Measurements from ENCODE around the gene MARK1.

MARK1 gene

DNA sequence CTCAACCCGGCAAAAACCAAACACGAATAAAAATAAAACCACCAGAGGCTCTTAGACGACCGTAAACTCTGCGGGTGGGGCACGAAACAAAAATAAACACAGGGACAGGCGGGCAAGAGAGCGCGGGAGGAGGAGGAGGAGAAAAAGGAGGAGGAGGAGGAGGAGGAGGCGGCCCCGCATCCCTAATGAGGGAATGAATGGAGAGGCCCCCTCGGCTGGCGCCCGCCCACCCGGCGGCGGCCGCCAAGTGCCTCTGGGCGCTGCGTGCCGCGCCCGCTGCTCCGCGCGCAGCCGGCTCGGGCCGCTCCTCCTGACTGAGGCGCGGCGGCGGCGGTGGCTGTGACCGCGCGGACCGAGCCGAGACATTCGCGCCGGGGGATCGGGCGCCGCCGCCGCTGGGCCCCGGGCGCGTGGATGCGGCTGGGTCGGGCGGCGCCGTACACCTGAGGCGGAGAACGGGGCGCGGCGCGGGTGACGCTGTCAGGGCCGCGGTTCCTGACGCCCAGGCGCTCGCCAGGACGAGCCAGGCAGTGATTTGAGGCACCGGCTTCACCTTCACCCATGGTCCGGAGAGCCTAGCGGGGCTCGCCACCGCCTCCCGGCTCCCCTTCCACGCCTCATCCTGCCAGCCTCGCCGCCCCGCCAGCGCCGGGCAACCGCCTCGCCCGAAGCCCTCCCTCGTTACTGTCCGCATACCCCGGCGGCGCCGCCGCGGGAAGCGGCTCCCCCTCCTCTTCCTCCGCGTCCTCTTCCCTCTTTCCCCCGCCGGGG is at the start of gene MARK1:
Gene MARK1 (plus strand): TSS at position 229 of the 771 bp plus-strand sequence. CDS start 687 bp downstream, outside the sequence.
- DNase-seq = peak; percentile 81

DNA sequence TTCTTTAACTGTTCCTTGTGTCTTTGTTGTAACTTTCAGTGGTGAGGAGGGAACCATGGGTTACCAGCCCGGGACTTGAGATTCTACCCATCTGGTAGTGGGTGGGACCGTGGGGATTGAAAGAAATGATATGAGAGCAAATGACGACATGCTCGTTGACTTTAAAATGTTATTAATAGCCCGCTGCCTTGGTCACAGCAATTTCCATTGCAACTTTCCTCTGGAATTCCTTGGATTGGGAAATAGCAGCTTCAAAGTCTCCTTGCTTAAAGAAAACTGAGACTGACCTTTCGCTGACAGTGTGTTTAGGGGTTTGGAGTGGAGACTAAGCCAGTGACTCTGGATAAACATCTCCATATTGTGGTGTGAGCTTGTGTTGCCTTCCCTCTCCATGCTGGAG is 44.2 kb upstream of the MARK1 start:
- DNase-seq = no peak

DNA sequence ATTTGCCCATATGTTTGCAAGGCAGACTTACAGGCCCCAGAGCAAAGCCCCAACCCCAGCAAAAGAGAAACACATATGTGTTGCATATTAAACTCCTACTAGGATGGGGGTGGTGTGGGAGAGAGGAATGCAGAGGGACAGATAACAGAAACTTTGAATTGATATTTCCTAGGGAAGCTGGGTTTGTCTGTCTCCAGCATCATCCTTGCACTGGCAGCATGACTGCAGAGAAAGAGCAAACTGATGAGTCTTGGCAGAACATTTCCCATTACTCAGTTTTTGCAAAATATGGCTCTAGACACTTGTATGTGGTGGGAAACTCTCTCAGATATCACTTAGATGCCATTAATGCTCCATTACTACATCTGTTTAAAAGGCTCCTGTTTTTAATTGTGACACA is 43.8 kb upstream of the MARK1 start:
- DNase-seq = no peak

DNA sequence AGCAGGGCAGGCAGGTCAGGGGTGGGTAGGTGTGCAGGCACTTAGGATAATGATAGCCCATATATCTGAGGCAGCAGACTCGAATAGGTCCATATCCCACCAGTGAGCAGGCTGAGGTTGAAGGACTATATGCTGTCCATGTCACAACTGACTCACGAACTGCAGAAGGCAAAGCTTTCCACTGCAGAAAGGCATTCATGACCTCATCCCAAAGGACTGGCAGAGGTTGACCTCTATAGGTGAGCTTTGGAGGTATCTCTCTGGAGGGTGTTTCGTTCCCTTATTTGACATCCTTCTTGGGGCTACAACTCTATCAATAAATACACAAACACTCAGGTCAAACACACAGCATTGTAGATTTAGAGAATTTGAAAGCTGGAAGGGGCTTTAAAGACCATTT is 42.8 kb upstream of the MARK1 start:
- no peak for DNase-seq

DNA sequence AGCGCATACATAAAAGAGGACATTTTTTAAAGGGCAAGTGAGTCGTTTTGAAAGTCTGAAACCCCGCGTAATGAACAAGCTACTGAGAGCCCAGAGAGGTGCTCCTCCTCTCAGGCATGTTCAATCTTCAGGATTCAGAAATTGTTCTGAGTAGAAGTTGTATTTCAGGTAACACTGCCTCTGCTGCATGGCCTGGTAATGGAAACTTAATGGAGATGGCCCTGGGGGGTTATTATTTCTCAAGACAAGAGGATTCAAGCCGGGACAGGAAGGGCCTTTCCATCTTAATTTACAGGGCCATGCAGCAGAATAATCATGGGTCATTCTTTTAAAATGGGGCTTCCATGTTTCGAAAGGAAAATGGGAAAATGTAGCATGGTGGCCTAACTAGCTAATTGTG is 42.1 kb upstream of the MARK1 start:
- DNase-seq = no peak

DNA sequence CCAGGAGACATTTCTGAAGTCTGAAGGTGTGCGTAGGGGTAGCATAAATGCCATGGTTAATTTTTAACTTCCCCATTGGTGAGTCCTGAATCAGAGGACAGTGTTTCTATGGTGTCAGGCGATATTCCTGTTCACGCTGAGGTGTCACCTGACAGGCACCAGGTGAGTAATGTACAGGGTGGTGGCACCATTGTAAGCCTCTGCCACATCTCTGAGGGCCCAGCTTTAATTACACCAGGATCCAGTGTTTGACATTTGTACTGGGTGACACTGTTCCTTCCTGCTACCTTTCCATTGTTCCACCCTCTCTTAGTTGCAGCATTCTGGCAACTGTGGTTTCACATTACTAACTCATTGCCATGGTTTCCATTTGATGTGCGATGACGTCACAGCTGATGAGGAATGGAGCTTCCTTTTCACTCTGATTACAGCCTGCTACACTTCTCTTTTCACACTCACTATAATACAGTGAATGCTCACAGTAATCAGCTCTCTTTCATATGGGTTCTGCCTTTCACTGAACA is 40.6 kb upstream of the MARK1 start:
- DNase-seq = peak; percentile 94

DNA sequence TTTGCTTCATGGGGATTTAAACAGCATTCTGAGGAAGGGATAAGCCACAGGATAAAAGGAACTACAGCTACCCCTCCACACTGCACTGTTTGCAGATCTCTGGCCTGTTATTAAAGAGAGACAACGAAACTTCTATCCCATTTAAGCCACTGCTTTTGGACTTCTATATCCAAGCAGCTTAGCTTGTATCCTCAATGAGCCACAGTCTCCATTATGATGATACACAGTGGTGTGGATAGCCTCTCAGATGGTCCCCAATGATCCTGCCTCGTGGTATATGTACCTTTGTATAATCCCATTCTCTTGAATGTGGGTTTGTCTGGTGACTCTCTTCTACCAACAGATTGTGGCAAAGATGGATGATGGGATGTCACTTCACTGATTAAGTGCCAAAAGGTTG is 36.0 kb upstream of the MARK1 start:
- no peak for DNase-seq

DNA sequence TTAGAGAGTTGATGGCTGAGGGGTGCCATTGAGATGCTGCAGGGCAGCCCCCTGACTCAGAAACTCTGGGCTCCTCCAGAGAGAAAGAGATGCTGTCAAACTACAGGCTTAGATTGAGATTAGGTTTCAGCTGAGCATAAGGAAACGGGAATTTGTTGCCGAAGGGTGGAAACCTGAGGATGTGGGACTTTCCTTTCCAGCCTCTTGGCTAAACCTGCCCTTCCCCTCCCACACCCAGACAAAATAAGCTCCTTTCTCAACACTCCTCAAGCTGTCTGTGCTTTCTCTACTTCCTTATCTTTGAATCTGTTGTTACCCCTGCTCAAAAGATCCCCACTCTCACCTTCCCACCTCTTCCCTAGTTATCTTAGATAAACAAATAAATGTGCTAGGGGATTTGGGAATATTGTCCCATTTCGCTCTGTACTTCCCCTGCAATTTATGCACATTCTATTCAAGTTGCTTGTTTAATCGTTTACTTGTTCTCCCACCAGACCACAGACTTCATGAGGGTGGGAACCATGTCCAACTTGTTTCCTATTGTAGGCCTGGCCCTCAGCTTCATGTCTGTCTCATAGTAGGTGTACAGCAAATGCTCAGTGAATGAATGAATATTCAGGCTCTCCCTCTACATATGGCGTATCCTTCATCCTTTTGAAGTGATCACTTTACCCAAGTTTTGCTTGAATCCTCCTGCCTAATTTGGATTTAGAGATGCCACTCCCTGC is 30.6 kb upstream of the MARK1 start:
- no peak for DNase-seq

DNA sequence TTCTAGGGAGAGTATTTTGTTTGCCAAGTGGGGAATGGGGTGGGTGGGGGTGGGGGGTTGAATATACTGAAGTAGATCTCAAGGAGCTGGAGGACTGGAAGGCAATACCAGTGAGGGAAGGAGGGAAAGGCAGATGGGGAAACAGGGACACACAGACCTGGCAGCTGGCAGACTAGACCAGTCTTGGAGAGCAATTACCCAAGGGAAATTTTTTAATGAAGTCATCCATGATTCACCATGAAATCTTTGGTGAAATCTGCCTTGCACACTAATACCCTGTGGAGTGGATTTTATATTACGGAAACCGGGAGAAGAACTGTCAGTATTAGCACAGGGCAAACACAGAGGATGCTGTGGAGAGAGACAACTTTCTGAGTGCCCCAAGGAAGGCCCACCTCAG is 29.7 kb upstream of the MARK1 start:
- DNase-seq = no peak

DNA sequence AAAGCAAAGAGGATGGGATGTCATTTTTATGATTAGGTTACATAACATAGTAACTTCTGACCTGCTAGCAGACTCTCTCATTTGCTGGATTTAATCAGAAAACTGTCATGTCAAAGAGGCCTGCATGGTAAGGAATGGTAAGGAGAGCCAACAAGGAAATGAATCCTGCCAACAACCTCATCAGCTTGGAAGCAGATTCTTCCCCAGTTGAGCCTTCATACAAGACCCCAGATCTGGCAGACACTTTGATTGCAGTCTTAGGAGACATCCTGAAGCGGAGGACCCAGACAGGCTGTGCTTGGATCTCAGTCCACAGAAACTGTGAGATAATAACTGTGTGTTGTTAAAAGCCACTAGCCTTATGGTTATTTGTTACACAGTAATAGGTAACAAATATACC is 27.6 kb upstream of the MARK1 start:
- no peak for DNase-seq

DNA sequence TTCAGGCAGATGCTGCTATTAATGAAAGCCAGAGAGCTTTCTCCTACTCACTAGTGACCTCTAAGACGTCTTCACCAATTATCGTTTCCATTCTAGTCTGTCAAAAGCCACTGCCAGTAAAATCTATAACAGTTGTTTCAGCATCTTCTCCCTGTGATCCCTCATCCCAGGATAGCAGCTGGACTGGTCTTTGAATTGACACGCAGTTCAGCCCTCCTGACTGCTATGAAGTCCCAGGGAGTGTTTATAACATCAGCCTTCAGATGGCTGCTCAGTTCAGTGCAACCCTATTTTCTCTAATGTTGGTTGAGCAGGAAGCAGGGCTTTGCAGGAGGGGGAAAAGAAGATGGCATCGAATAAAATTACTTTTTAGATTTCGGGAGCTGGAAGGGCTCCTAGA is 23.6 kb upstream of the MARK1 start:
- no peak for DNase-seq

DNA sequence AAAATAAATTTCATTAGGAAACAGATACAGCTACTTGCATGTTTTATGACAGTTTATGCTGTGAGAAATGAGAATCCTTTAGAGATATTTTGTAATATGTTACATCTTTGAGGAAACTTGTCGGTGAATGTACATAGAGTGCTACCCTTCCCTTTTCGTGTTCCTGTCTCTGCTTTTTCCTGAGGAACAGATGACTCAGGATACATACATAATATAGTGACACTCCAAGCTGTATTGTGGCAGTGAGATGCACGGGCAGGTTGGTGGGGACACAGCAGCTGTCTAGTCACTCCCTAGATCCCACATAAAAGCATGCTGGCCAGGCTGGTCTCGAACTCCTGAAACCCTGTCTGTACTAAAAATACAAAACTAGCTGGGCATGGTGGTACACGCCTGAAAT is 20.9 kb upstream of the MARK1 start:
- no peak for DNase-seq

DNA sequence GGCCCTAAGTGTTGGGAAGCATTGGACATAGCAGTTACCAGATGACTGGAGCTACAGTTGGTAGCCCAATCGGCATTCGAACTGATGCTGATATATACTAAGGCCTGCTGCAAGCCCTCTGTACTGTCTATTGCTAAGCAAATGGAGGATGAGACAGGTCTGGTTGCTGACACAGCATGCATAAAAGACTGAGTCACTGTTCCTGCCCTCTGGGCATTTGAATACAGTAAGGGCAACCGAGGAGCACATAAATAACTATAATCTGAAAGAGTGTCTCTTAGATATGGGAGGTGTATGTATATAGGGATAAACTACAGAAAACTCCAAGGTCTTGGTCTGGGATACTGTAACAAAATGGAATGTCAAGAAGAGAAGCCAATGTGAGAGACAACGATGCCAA is 16.8 kb upstream of the MARK1 start:
- no peak for DNase-seq

DNA sequence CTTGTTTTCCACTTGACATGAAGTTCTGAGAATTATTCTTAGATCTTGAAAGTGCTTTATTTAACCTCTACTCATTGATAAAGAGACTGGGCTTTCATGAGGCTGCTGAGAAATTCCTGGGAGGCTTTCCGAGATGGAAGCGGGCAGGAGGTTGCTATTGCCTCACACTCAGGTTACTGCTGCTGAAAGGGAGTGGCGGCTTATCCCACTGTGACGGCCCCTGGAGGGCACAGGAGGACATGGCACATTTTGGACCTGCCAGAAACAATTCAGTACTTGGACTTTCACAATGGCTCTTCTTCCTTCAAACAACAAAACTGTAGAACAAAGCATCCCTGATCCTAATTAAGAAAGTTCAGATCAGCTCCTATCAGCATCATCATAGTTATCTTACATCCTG is 16.2 kb upstream of the MARK1 start:
- no peak for DNase-seq

DNA sequence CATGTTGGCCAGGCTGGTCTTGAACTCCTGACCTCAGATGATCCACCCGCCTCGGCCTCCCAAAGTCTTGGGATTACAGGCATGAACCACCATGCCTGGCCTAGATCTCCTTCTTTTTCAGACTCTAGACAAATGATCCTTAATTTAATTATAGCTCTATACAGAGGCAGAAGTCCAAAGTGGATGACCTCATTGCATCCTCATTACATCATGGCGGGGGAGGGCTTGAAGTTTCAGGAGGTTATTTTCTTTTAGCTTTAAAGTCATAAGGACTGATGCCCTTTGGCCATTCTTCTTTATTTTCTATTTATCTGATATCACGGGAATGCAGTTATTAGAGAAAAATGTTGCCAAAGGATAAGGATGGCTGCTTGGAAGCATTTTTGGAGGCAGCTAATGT is 14.1 kb upstream of the MARK1 start:
- no peak for DNase-seq

DNA sequence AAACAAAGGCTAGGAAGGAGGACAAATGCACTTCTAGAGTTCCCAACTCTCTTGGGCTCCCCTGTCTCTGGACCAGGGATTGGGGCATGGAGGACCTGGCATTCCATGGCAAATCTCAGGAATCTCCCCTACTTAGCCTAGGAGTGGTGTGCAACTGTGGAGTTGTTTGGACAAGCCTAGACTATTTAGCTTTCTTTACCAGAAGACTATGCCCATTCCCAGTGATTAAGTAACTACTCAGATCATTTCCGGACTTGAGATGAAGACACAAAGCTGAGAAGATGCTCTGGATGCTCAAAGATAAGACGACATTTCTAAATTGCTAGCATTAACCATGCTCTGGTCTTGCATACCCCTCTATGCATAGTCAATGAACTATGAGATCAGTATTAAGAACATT is 13.7 kb upstream of the MARK1 start:
- no peak for DNase-seq

DNA sequence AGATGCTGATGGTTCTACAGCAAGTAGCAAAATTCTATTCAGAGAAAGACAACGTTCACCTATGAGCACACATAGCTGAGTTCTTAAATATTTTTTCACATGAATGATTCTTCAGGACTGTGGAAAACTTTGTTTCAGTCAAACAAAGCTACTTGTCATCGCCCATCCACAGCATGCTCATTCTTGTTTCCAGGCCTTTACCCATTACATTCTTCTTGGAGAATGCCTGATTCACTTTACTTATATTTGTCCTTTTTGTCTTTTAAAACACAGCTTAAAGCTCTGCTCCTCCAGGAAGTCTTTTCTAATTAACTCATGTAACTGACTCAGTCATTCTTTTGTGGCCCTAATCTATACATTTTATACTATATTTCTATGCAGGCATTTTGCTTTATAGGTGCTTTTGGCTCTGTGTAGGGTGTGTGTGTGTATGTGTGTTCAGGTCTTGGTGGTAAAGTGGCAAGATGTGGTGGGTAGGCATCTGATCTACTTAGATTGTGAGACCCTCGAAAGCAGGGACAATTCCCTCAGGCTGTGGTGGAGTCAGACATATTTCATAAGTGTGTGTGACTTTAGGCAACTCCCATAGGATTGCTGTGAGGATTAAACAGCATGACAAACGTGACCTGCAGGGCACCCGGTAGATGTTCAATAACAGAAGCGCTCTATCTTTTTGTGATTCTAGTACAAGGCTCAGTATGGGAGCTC is 11.8 kb upstream of the MARK1 start:
- DNase-seq = no peak

DNA sequence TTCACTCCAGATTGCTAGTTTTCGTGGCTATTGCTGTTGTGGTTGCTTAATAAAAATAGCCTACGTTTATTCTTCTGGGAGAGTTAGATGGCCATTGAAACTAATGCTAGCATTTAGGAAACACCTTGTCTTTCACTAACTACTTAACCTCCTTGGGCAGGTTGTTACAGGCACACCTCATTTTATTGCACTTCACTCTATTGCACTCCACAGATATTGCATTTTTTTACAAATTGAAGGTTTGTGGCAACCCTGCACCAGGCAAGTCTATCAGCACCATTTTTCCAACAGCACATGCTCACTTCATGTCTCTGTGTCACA is 11.3 kb upstream of the MARK1 start:
- no peak for DNase-seq

DNA sequence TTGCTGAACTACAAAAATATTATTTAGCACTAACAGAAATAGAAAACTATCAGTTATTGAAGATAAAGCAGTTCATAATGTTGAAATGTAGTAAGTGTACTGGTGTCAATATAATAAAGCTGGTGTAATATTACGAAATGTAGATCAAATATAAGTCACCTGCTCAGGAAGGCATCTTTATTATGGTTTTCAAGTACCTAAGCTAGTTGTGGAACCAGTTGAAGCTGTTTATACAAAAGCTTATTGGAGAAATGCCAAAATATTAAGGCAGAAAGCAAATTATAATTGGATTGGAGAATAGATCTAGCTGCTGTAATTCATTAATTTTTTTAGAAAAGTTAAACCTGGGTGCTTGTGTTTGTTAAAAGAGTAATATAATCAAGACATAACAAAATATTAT is 6.2 kb upstream of the MARK1 start:
- peak; percentile 73 for DNase-seq

DNA sequence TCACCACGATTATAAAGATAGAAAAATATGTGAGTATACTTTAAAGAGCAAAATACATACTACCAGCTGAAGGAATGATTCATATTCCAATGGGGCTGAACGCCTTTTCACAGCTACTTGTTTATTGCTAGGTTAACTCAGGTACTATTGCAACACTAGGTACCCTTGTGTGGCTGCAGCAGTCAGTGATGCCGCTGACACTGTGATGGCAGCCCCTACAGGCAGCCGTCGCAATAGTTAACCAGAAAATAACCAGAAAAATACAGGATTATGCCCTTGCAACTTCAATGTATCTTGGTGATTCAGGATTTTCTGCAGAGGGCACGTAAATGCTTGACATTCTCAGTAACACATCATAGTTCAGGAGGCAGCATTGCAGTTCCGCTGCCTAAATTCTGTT is 1.6 kb upstream of the MARK1 start:
- no peak for DNase-seq

DNA sequence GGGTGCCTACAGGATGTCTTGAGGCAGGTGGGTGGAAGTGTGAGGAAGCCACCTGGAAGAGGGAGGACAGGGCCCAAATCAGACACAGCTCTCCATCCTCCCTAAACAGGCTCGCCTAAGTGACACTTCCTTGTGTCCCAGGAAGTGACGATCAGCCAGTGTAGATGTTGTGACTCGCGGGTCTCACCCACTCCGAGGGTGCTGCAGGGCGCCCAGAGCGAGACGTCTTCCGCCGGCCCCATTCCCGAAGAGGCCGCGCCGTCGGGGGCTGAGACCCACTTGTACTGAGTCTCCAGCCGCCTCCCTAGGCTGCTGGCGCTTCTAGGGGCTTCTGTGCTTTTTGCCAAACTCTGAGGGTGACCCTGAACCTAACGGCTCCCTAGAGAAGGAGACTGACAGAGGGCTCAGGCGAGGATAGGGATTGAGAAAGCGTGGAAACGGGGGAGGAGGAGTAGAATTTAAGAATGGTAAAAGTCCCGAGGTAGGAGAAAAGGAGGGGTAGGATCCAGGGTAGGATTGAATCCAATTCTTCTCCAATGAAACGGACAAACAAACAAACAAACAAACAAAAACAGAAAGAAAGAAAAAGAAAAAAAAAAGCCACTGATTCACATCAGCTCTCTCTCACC is 543 bp upstream of the MARK1 start:
- peak; percentile 74 for DNase-seq

DNA sequence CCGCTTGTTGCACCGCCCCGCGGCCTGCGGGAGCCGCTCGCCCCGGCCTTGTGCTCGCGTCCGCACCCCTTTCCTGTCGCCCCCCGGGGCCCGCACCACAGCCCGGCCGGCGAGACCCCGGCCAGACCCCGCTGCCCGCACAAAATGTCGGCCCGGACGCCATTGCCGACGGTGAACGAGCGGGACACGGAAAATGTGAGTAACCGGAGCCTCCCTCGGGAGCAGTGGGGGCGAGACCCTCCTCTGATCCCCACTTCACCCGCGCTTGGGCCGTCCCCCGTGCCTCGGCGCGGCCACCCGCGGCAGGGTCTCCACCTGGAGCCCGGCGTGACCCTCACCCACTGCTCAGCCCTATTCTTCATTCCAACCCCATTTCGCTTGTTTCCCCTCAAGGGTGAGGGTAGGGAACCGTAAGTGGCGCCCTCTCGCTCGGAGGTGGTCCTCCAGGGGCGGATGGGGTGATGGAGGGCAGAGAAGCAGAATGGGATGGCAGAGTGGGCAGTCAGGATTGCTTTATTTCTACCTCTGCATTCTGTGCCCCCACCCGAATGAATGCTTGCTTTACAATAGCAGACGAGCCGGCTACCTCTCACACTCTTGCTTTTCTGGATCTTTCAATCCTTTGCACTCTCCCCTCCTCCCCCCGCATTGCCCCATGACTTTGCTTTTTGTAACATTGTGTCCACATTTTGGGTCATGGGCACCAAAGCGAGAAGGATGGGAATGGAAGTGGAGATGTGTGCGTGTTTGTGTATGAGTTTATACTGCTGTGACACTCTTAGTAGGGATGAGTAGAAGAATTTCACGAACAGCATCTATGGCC is 954 bp downstream of the MARK1 start:
- peak; percentile 54 for DNase-seq
